Gastroesophageal sphincter (tissue), 3 donors: ENCODE results near the gene PTP4A2.

Source experiments
- CTCF ChIP-seq, 4 experiments: fragments of 200-600 bp in 2 of 4; fragments of 450-650 bp in 2 of 4; sonication (generic) in 1 of 4; IDR thresholded peaks; one replicate each; pipeline ENCODE4 v1.5.1; 2017 to 2019; ENCODE audit warnings: antibody characterized with exemption in 4 of 4, mild to moderate bottlenecking in 2 of 4, moderate library complexity in 2 of 4
- EP300 ChIP-seq: sonication (generic); formaldehyde crosslinking; IDR thresholded peaks from one replicate; pipeline ENCODE4 v1.6.1; 2017; ENCODE audit warnings: antibody characterized with exemption, mild to moderate bottlenecking

- no peak for TF ChIP-seq EP300
- TF ChIP-seq CTCF (IDR thresholded peaks at IDR 0.05): no peak
Measured at GRCh38 chr1:31886866-31887265, 51.3 kb downstream of the PTP4A2 start.
